Astrocyte (in vitro differentiated cells and primary cell): ENCODE results near the gene TM9SF4. TPM values are rescaled to one million over a fixed set of nuclear protein-coding genes. Genes with fewer than 3 reads are reported as not detected.

ENCODE experiments used
- DNase-seq: peaks from one replicate; pipeline ENCODE4 v3.0.0-alpha.2; 2010; ENCODE audit warnings: low read depth
- FAIRE-seq: peaks from 2 replicates; lab custom pipeline; 2011; peaks lifted over from hg19 to GRCh38; lab: Jason Lieb, UNC
- H2AFZ ChIP-seq: 2 replicates; pipeline ENCODE4 v1.6.0; 2012; ENCODE audit warnings: low read depth, low read length, inconsistent platforms
- H3K27ac ChIP-seq: 2 replicates; pipeline ENCODE4 v1.5.1; 2011; ENCODE audit warnings: low read depth, low read length, inconsistent platforms
- H3K27me3 ChIP-seq: 2 replicates; pipeline ENCODE4 v1.6.0; 2011; ENCODE audit warnings: low read length, inconsistent platforms; ENCODE audit not compliant: insufficient read depth
- H3K36me3 ChIP-seq: 2 replicates; pipeline ENCODE4 v1.5.1; 2011; ENCODE audit warnings: low read length, inconsistent platforms; ENCODE audit not compliant: insufficient read depth
- H3K4me1 ChIP-seq: 2 replicates; pipeline ENCODE4 v1.5.1; 2011; ENCODE audit warnings: low read length, inconsistent platforms; ENCODE audit not compliant: insufficient read depth
- H3K4me2 ChIP-seq: 2 replicates; pipeline ENCODE4 v1.6.0; 2012; ENCODE audit warnings: low read length, inconsistent platforms
- H3K4me3 ChIP-seq: 2 replicates; pipeline ENCODE4 v1.5.1; 2011; ENCODE audit warnings: low read depth, mild to moderate bottlenecking, low read length, inconsistent platforms; ENCODE audit not compliant: insufficient read depth
- H3K79me2 ChIP-seq: 2 replicates; pipeline ENCODE4 v1.6.0; 2012; ENCODE audit warnings: mild to moderate bottlenecking, low read length, inconsistent platforms; ENCODE audit not compliant: insufficient read depth
- H3K9ac ChIP-seq: 2 replicates; pipeline ENCODE4 v1.6.0; 2012; ENCODE audit warnings: mild to moderate bottlenecking, low read length, inconsistent platforms
- H3K9me3 ChIP-seq: 2 replicates; pipeline ENCODE4 v1.5.1; 2012; ENCODE audit warnings: low read depth, mild to moderate bottlenecking, low read length, inconsistent platforms; ENCODE audit not compliant: insufficient read depth
- H4K20me1 ChIP-seq: 2 replicates; pipeline ENCODE4 v1.6.0; 2012; ENCODE audit warnings: low read length, inconsistent platforms; ENCODE audit not compliant: insufficient read depth
- H3K27ac Mint-ChIP-seq: one replicate; pipeline ENCODE4 v1.8.0; 2021; ENCODE audit warnings: mild to moderate bottlenecking, mixed read lengths; ENCODE audit not compliant: unreplicated experiment
- H3K27me3 Mint-ChIP-seq: one replicate; pipeline ENCODE4 v1.8.0; 2021; ENCODE audit warnings: low read depth, mixed read lengths; ENCODE audit not compliant: unreplicated experiment
- H3K36me3 Mint-ChIP-seq: one replicate; pipeline ENCODE4 v1.8.0; 2021; ENCODE audit warnings: low read depth, mixed read lengths; ENCODE audit not compliant: unreplicated experiment
- H3K4me1 Mint-ChIP-seq: one replicate; pipeline ENCODE4 v1.8.0; 2021; ENCODE audit warnings: low read depth, mixed read lengths; ENCODE audit not compliant: unreplicated experiment
- H3K4me3 Mint-ChIP-seq: one replicate; pipeline ENCODE4 v1.8.0; 2021; ENCODE audit warnings: mild to moderate bottlenecking, moderate library complexity, mixed read lengths; ENCODE audit not compliant: unreplicated experiment
- H3K9me3 Mint-ChIP-seq: one replicate; pipeline ENCODE4 v1.8.0; 2021; ENCODE audit warnings: mild to moderate bottlenecking, mixed read lengths; ENCODE audit not compliant: unreplicated experiment
- EZH2 ChIP-seq: IDR thresholded peaks from 2 replicates; pipeline ENCODE4 v1.6.1; 2012; ENCODE audit warnings: mild to moderate bottlenecking, low read length, inconsistent platforms; ENCODE audit not compliant: insufficient read depth
- total RNA-seq: library from RNA; stranded (reverse); gene quantifications from 2 replicates; pipeline ENCODE4 v1.2.1, GENCODE V29; 2021
- TF ChIP-seq, protein P1 (sequence below): IDR thresholded peaks from 2 replicates; pipeline ENCODE4 v1.5.1; 2011; ENCODE audit warnings: low read depth, mild to moderate bottlenecking, inconsistent platforms, low read length, moderate library complexity; ENCODE audit not compliant: insufficient read depth

TM9SF4 gene
- total RNA-seq, 1 donor from 2014 or later: 64.0 TPM

DNA sequence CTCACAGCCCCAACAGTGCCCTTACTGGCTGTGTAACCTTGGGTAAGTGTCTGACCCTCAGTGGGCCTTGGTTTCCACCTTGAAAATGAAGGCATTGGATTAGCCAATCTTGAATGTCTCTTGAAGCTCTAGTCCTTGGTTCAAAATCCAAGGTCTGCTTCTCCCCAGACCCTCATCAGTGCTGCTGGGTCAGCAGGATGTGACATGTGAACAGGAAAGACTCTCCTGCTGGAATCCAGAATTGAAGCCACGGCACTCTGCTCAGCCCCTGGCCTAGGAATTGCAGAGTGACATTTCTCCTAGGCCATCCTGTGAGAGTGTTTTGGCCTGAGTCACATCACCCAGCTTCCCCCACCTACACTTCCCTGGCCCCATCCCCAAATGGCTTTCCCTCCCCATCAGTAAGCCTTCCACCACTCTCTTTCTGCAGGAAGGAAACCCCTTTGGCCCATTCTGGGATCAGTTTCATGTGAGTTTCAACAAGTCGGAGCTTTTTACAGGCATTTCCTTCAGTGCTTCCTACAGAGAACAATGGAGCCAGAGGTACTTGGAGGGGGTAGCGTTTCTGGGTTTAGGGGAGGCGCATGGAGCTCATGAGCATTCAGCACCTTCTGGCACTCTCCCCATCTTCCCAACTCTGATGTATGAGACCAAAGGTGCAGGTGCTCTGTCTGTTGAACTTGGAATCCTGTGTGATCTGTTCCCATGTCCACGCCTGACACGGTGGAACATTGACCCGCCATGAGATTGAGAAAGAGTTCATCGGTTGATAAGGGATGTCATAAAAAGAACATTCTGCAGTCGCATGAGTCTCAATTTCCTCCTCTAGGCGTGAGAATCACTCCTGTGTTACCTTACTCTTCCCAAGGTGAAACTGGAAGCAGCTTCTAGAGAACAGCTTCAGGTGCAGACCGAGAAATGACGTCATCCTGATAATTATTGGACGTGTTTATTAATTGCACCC lies 106.9 kb downstream of the TM9SF4 start:
- Mint-ChIP-seq H3K27ac (no peak overlapping the region), H3K27me3 (no peaks in the 10 kb centered on the region), H3K36me3 (peaks cover 17% of the 10 kb centered on the region), H3K4me3 (peak overlapping the region; percentile 41), H3K4me1 (no peaks in the 10 kb centered on the region), H3K9me3 (no peaks in the 10 kb centered on the region)
- FAIRE-seq (no peak), DNase-seq (no peak)
- Histone ChIP-seq H3K9me3 (no peaks in the 10 kb centered on the region), H3K27me3 (no peaks in the 10 kb centered on the region), H3K4me2 (no peak overlapping the region), H3K27ac (no peak overlapping the region), H2AFZ (no peak overlapping the region), H3K9ac (no peak overlapping the region), H4K20me1 (peaks cover 29% of the 10 kb centered on the region), H3K36me3 (peaks cover 44% of the 10 kb centered on the region), H3K79me2 (peaks cover 10% of the 10 kb centered on the region), H3K4me1 (no peaks in the 10 kb centered on the region), H3K4me3 (no peak overlapping the region)
- TF ChIP-seq, protein P1, sequence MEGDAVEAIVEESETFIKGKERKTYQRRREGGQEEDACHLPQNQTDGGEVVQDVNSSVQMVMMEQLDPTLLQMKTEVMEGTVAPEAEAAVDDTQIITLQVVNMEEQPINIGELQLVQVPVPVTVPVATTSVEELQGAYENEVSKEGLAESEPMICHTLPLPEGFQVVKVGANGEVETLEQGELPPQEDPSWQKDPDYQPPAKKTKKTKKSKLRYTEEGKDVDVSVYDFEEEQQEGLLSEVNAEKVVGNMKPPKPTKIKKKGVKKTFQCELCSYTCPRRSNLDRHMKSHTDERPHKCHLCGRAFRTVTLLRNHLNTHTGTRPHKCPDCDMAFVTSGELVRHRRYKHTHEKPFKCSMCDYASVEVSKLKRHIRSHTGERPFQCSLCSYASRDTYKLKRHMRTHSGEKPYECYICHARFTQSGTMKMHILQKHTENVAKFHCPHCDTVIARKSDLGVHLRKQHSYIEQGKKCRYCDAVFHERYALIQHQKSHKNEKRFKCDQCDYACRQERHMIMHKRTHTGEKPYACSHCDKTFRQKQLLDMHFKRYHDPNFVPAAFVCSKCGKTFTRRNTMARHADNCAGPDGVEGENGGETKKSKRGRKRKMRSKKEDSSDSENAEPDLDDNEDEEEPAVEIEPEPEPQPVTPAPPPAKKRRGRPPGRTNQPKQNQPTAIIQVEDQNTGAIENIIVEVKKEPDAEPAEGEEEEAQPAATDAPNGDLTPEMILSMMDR: no peak
- no peak for TF ChIP-seq EZH2

Other genes starting within 250 kb of the TM9SF4 start
- gene DUSP15, start 239.2 kb upstream of the TM9SF4 start, total RNA-seq: 1.2 and 3.1 TPM in 2 replicates
- 0.34 and 0.41 TPM in 2 replicates for gene TTLL9, start 239.1 kb upstream of the TM9SF4 start, total RNA-seq
- gene PDRG1, start 157.7 kb upstream of the TM9SF4 start, total RNA-seq: 16.2 and 20.6 TPM in 2 replicates
- 0.36 and 0.48 TPM in 2 replicates for gene XKR7, start 141.6 kb upstream of the TM9SF4 start, total RNA-seq
- gene CCM2L, start 99.3 kb upstream of the TM9SF4 start, total RNA-seq: 0.11 TPM in 1 of 2 replicates, not detected in the other
- gene HCK, start 57.5 kb upstream of the TM9SF4 start, total RNA-seq: 0.34 and 0.53 TPM in 2 replicates
- 14.7 and 15.3 TPM in 2 replicates for gene PLAGL2, start 98.0 kb downstream of the TM9SF4 start, total RNA-seq
- gene POFUT1, start 98.2 kb downstream of the TM9SF4 start, total RNA-seq: 60.6 and 65.5 TPM in 2 replicates
- 27.9 and 28.5 TPM in 2 replicates for gene KIF3B, start 167.9 kb downstream of the TM9SF4 start, total RNA-seq
- gene ASXL1, start 248.6 kb downstream of the TM9SF4 start, total RNA-seq: 61.1 and 62.4 TPM in 2 replicates